Brain pericyte (primary cell): ENCODE measurements around the gene MLF2.
A peak's percentile ranks its signal among the peaks of the same experiment; 100 is the strongest.

Experiments used
- DNase-seq: peaks from one replicate; pipeline ENCODE4 v3.0.0-alpha.2; 2012; ENCODE audit warnings: low read depth, low spot score

MLF2 gene

GRCh38 chr12:6752921-6753771 is at the start of gene MLF2:
Gene MLF2 (minus strand): TSS chr12:6753141. CDS start chr12:6752334, 807 bp downstream.
- peak; percentile 97 for DNase-seq

- no peak for DNase-seq
Observed at GRCh38 chr12:6799147-6799546, 46.2 kb upstream of the MLF2 start.

GRCh38 chr12:6796576-6796975 is 43.6 kb upstream of the MLF2 start:
- DNase-seq, result no peak

GRCh38 chr12:6795088-6795487 is 42.1 kb upstream of the MLF2 start:
- DNase-seq, result no peak

GRCh38 chr12:6792522-6793201 is 39.7 kb upstream of the MLF2 start:
- DNase-seq, result no peak

GRCh38 chr12:6791931-6792520 is 39.1 kb upstream of the MLF2 start:
- no peak for DNase-seq

- no peak for DNase-seq
Observed at GRCh38 chr12:6790496-6791150, 37.7 kb upstream of the MLF2 start.

GRCh38 chr12:6788972-6789924 is 36.3 kb upstream of the MLF2 start, which contains the start of gene CD4:
Gene CD4 (plus strand): TSS chr12:6789528. CDS start chr12:6800139, 10,611 bp downstream.
- no peak for DNase-seq

GRCh38 chr12:6787309-6787708 is 34.4 kb upstream of the MLF2 start:
- no peak for DNase-seq

GRCh38 chr12:6786416-6787094 is 33.6 kb upstream of the MLF2 start:
- DNase-seq, result no peak

- no peak for DNase-seq
Observed at GRCh38 chr12:6784761-6785160, 31.8 kb upstream of the MLF2 start.

GRCh38 chr12:6784296-6784695 is 31.4 kb upstream of the MLF2 start:
- DNase-seq, result no peak

GRCh38 chr12:6783828-6784227 is 30.9 kb upstream of the MLF2 start:
- no peak for DNase-seq

- no peak for DNase-seq
Observed at GRCh38 chr12:6782850-6783566, 30.1 kb upstream of the MLF2 start.

- no peak for DNase-seq
Observed at GRCh38 chr12:6782119-6782518, 29.2 kb upstream of the MLF2 start.

GRCh38 chr12:6780573-6780972 is 27.6 kb upstream of the MLF2 start:
- no peak for DNase-seq

GRCh38 chr12:6779708-6780432 is 26.9 kb upstream of the MLF2 start:
- no peak for DNase-seq

GRCh38 chr12:6778574-6779550 is 25.9 kb upstream of the MLF2 start:
- peak; percentile 70 for DNase-seq
